Measurements from ENCODE around the gene TMEM87B. TPM values are rescaled to one million over a fixed set of nuclear protein-coding genes. Genes with fewer than 3 reads are reported as not detected.

Gene TMEM87B
- total and polyA plus RNA-seq, 10 of the 15 experiments (the other 5 are each of a cell fraction or from before 2014, with no cell fraction given), result 5.7 to 20.6 (median 12.3) TPM

GRCh38 chr2:112053917-112054846 lies 887 bp upstream of the TMEM87B start (continued):
- TF ChIP-seq E2F4 (IDR thresholded peaks at IDR 0.05; ENCODE audit: low read depth, low read length) (no peak), CHD1 (IDR thresholded peaks at IDR 0.05; ENCODE audit: low read depth, low read length) (no peak), EP300 (IDR thresholded peaks at IDR 0.05; ENCODE audit: borderline replicate concordance in 1 of 2, control insufficient read depth in 1 of 2, low read depth in 2 of 2, low read length in 2 of 2) (no peak), SREBF2 (IDR thresholded peaks at IDR 0.05; ENCODE audit: low read length) (no peak), ATF7 (IDR thresholded peaks at IDR 0.05; ENCODE audit: low read depth) (no peak), RAD51 (IDR thresholded peaks at IDR 0.05) (no peak), RELA (IDR thresholded peaks at IDR 0.05; ENCODE audit: borderline replicate concordance, partially characterized antibody) (no peak), POLR2A (IDR thresholded peaks at IDR 0.05; ENCODE audit: low read depth, low read length) (peak; percentile 55; the same call in 1 of the 2 replicates), CREB1 (IDR thresholded peaks at IDR 0.05; ENCODE audit: low read depth) (0 out of 2 replicates have a peak, but pooled peaks have one; percentile 14), CHD2 (IDR thresholded peaks at IDR 0.05; ENCODE audit: borderline replicate concordance, low read depth, low read length) (no peak), FOXK2 (IDR thresholded peaks at IDR 0.05) (no peak), USF2 (IDR thresholded peaks at IDR 0.05; ENCODE audit: borderline replicate concordance, low read depth, low read length) (no peak), FOXM1 (IDR thresholded peaks at IDR 0.05; ENCODE audit: low read depth, low read length) (no peak), RUNX3 (IDR thresholded peaks at IDR 0.05; ENCODE audit: low read length) (no peak), SIN3A (IDR thresholded peaks at IDR 0.05; ENCODE audit: low read depth, low read length) (no peak), CEBPB (IDR thresholded peaks at IDR 0.05; ENCODE audit: borderline replicate concordance in 1 of 2, low read depth in 2 of 2, low read length in 2 of 2) (no peak), RAD21 (IDR thresholded peaks at IDR 0.05; ENCODE audit: insufficient read depth, low read depth, low read length) (no peak), ZNF384 (IDR thresholded peaks at IDR 0.05; ENCODE audit: borderline replicate concordance, low read depth, low read length) (no peak), CEBPZ (IDR thresholded peaks at IDR 0.05; ENCODE audit: low read depth, low read length) (no peak), PKNOX1 (IDR thresholded peaks at IDR 0.05) (peak; percentile 74), GABPA (IDR thresholded peaks at IDR 0.05; ENCODE audit: low read depth) (no peak), SUZ12 (IDR thresholded peaks at IDR 0.05; ENCODE audit: unreplicated experiment) (no peak), BACH1 (IDR thresholded peaks at IDR 0.05; ENCODE audit: borderline replicate concordance) (no peak)
